Measurements from ENCODE around the gene GLB1L2.

GLB1L2 gene

GRCh38 chr11:134367781-134368180 is 36.0 kb downstream of the GLB1L2 start:
- no peak for DNase-seq (ENCODE audit: low read depth)

- no peak for DNase-seq (ENCODE audit: low read depth)
Measured at GRCh38 chr11:134369656-134370525, 38.1 kb downstream of the GLB1L2 start.

- no peak for DNase-seq (ENCODE audit: low read depth)
Measured at GRCh38 chr11:134370526-134371435, 39.0 kb downstream of the GLB1L2 start.

- no peak for DNase-seq (ENCODE audit: low read depth)
Measured at GRCh38 chr11:134371436-134372185, 39.8 kb downstream of the GLB1L2 start.

- no peak for DNase-seq (ENCODE audit: low read depth)
Measured at GRCh38 chr11:134372536-134372935, 40.7 kb downstream of the GLB1L2 start.

- DNase-seq (ENCODE audit: low read depth): no peak
Measured at GRCh38 chr11:134372961-134373360, 41.2 kb downstream of the GLB1L2 start.

GRCh38 chr11:134373591-134374052 is 41.8 kb downstream of the GLB1L2 start:
- DNase-seq (ENCODE audit: low read depth): no peak

- DNase-seq (ENCODE audit: low read depth): no peak
Measured at GRCh38 chr11:134374171-134374570, 42.4 kb downstream of the GLB1L2 start.

- DNase-seq (ENCODE audit: low read depth): no peak
Measured at GRCh38 chr11:134374891-134375550, 43.2 kb downstream of the GLB1L2 start.

- DNase-seq (ENCODE audit: low read depth): no peak
Measured at GRCh38 chr11:134376150-134376921, 44.5 kb downstream of the GLB1L2 start.

GRCh38 chr11:134377876-134378275 is 46.1 kb downstream of the GLB1L2 start:
- no peak for DNase-seq (ENCODE audit: low read depth)

GRCh38 chr11:134379241-134379640 is 47.5 kb downstream of the GLB1L2 start:
- DNase-seq (ENCODE audit: low read depth): no peak

- DNase-seq (ENCODE audit: low read depth): no peak
Measured at GRCh38 chr11:134380229-134380628, 48.4 kb downstream of the GLB1L2 start.

GRCh38 chr11:134380785-134381184 is 49.0 kb downstream of the GLB1L2 start:
- DNase-seq (ENCODE audit: low read depth): no peak

GRCh38 chr11:134382257-134382656 is 50.5 kb downstream of the GLB1L2 start:
- DNase-seq (ENCODE audit: low read depth): no peak

- no peak for DNase-seq (ENCODE audit: low read depth)
Measured at GRCh38 chr11:134382830-134383229, 51.0 kb downstream of the GLB1L2 start.

GRCh38 chr11:134383576-134384221 is 51.9 kb downstream of the GLB1L2 start:
- no peak for DNase-seq (ENCODE audit: low read depth)

- no peak for DNase-seq (ENCODE audit: low read depth)
Measured at GRCh38 chr11:134384406-134384805, 52.6 kb downstream of the GLB1L2 start.

GRCh38 chr11:134385171-134385570 is 53.4 kb downstream of the GLB1L2 start:
- DNase-seq (ENCODE audit: low read depth): no peak

Measured in T follicular helper cell (primary cell).